ENCODE results near the gene TRNP1. TPM values are rescaled to one million over a fixed set of nuclear protein-coding genes. Genes with fewer than 3 reads are reported as not detected.

Gene TRNP1
- total RNA-seq, 8 experiments from 2014 or later, result 4.5 to 32.1 (median 15.9) TPM

DNA sequence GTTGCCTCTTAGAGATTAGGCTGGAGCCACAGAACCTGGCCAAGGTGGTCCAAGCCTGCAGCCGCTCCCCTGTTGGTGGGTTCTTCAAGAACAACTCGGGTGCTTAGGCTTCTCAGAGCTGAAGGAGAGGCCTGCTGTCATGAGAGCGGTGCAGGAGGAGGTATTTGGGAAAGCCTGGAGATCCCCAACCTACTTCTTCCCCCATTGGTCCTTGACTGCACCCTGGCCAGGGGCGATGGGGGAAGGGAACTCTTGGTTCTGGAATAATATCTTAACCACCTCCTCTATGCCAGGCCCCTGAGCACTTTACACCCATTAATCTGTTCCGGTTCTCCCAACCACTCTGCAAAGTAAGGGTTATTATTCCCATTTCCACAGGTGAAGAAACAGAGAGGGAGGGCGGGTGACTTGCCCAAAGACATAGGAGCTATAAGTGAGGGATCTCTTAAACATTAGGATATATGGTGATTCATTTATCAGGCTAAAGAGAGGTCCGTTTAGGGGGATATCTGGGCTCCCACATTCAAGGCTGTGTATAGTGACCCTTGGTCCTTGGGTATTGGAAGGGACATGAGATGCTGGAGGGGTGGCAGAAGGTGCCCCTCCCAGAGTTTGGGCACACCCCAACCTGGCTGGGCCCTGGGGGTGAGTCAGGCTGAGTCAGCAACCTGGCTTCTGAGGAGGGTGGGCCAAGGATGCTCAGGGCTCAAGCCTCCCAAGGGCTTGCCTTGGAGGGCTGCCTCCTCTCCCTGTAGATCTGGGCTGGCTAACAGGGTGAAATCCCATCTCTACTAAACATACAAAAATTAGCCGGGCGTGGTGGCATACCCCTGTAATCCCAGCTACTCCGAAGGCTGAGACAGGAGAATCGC, 5.2 kb downstream of the TRNP1 start:
- H3K27ac ChIP-seq, result no peak overlapping the region

DNA sequence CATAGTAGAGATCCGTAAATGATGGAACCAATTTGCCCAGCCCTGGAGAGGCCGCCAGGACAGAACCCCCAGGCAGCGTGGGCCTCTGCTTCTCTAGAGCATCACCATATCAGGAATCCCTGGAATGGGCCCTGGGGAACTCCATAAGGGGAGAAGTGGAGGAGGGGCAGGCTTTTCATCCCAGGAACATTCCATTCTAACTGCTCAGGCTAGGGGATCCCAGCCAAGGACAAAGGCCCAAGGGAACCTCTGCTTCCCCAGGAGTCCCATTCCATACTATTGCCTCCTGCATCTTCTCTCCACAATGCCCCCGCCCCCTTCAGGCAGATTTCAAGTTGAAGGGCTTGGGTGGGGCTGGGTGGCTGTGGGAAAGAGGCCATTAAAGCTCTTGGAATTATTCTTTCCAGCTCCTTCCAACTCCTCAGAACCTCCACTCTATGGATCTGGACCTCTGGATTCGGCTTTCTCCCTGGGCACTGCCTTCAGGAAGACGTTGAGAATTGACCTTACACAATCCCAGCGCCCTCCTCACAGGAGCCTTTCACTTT, 6.0 kb downstream of the TRNP1 start:
- H3K27ac ChIP-seq, result no peak overlapping the region
- in situ Hi-C loops (cut with MboI; ENCODE audit: low pct_unique_long_range_greater_than_20kb in 2 of 9, low sequenced_read_pairs in 9 of 9, unreplicated experiment in 9 of 9), result no loop called here
- ATAC-seq (replicated peaks in 6 of 8), result peak in 6 of 8 experiments; percentile 1 to 73 (median 19)
- 0 to 75% (median 40%) methylated on average over 1 to 7 of the region's 7 CpGs; no CpG with 5 or more reads in 1 of the 10 experiments for WGBS, 10 experiments
- no peak overlapping the region for H3K4me3 ChIP-seq
- H3K4me1 ChIP-seq (replicated peaks in 1 of 2), result peaks cover 49 to 58% of the 10 kb centered on the region in 2 donors

More for the DNA sequence above, 5.2 kb downstream of the TRNP1 start:
- 20 to 91% (median 73%) methylated on average over 1 to 11 of the region's 11 CpGs; no CpG with 5 or more reads in 1 of the 10 experiments for WGBS, 10 experiments
- Histone ChIP-seq H3K4me1 (replicated peaks in 1 of 2) (peaks cover 41 to 50% of the 10 kb centered on the region in 2 donors), H3K4me3 (no peak overlapping the region)
- ATAC-seq (replicated peaks in 6 of 8), result peak in 1 of 8 experiments; percentile 1
- in situ Hi-C loops (cut with MboI; ENCODE audit: low pct_unique_long_range_greater_than_20kb in 2 of 9, low sequenced_read_pairs in 9 of 9, unreplicated experiment in 9 of 9), result no loop called here

DNA sequence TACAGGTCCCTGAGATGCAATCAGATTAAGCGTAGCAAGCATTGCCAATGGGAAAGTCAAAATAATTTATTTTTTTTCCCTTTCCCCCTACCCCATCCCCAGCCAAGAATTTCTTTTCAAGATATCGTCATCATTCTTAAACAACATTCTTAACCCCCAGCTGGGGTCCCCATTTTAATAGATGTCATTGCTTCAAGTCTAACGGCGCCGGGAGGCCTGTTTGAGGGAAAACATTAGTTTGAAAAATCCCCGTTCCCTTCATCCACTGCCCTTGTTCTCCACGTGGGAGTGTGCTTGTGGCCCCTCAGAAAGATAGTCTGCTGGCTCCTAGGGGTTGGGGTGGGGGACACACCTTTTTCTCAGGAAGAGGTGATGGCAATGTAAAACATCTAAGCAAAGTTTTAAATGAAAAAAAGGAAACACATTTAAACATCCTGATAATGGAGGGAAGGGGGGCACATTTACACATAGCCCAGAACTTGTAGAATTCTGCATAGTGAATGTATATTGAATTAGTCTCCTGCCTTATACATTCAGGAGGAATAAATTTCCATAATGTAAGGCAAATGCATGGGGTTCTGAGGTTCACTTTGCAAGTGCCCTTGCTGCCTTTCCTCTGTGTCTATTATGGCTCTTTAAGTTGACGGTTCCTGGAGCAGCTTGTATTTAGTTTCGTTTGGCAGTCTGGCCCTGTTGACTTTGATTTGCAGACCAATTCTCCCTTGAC, 6.8 kb downstream of the TRNP1 start:
- Histone ChIP-seq H3K4me3 (no peak overlapping the region), H3K4me1 (replicated peaks in 1 of 2) (peaks cover 47 to 58% of the 10 kb centered on the region in 2 donors), H3K27ac (no peak overlapping the region)
- WGBS, 10 experiments, result 0 to 89% (median 48%) methylated on average over 1 to 9 of the region's 9 CpGs; no CpG with 5 or more reads in 1 of the 10 experiments
- peak in 1 of 8 experiments; percentile 6 for ATAC-seq (replicated peaks in 6 of 8)
- in situ Hi-C loops (cut with MboI; ENCODE audit: low pct_unique_long_range_greater_than_20kb in 2 of 9, low sequenced_read_pairs in 9 of 9, unreplicated experiment in 9 of 9), result no loop called here

DNA sequence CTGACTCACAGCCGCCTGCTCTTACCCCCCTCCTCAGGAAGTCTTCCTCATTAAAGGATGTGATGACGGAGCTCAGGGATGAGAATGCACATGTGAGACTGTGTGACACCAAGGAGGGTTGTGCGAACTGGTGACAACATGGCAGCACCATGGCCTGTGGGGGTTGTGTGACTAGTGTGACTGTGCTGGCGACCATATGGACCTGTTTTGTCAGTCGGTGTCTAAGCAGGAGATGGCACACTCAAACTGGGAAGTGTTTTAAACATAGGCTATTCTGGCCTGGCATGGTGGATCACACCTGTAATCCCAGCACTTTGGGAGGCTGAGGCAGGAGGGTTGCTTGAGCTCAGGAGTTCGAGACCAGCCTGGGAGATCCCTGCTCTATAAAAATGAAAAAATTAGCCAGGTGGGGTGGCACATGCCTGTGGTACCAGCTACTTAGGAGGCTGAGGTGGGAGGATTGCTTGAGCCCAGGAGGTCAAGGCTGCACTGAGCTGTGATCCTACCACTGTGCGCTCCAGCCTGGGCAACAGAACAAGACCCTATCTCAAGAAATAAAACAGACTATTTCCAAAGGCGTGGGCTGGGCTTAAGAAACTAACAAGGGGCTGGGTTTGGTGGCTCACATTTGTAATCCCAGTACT, 7.4 kb downstream of the TRNP1 start:
- in situ Hi-C loops (cut with MboI; ENCODE audit: low pct_unique_long_range_greater_than_20kb in 2 of 9, low sequenced_read_pairs in 9 of 9, unreplicated experiment in 9 of 9), result no loop called here
- WGBS, 10 experiments, result 0 to 100% (median 80%) methylated on average over 1 to 7 of the region's 8 CpGs; no CpG with 5 or more reads in 3 of the 10 experiments
- no peak overlapping the region for H3K27ac ChIP-seq
- H3K4me1 ChIP-seq (replicated peaks in 1 of 2), result peaks cover 45 to 59% of the 10 kb centered on the region in 2 donors
- H3K4me3 ChIP-seq, result no peak overlapping the region
- ATAC-seq (replicated peaks in 6 of 8), result peak in 3 of 8 experiments; percentile 6 to 32 (median 8)

DNA sequence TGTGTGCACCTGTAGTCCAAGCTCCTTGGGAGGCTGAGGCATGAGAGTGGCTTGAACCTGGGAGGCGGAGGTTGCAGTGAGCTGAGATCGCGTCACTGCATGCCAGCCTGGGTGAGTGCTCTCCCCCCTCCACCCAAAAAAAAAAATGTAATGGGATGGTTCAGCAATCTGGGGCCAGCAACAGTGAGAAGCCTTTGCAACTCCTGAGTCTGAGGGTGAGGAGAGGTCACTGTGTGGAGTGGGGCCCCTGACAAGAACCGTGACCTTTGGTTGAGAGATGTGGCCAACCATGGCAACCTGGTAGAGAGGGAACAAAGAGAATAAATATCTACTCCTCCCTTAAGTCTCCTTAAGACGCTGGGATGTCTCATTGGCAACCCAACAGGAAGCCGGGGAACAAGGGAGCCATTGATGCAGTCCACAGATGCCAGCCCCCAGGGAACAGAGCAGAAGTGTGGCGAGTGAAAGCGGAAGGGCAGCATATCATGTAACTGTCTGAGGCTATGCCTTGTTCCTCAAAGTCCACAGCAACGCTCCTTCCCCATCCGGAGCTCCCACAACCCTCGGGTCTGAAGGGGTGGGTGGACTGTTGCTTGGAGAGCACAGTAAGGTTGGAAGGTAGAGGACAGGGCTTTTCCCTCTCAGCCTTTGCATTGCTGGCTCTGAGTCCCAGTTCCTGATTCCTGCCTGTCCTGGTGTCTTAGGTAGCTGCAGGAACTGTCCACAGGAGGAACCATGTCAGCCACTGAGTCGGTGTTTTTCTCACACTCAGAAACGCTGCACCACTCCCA, 8.3 kb downstream of the TRNP1 start:
- ATAC-seq (replicated peaks in 6 of 8), result peak in 4 of 8 experiments; percentile 1 to 55 (median 22)
- in situ Hi-C loops (cut with MboI; ENCODE audit: low pct_unique_long_range_greater_than_20kb in 2 of 9, low sequenced_read_pairs in 9 of 9, unreplicated experiment in 9 of 9), result no loop called here
- Histone ChIP-seq H3K4me1 (replicated peaks in 1 of 2) (peaks cover 45 to 59% of the 10 kb centered on the region in 2 donors), H3K27ac (no peak overlapping the region), H3K4me3 (no peak overlapping the region)
- 35 to 80% (median 54%) methylated on average over 2 to 11 of the region's 13 CpGs; no CpG with 5 or more reads in 3 of the 10 experiments for WGBS, 10 experiments

DNA sequence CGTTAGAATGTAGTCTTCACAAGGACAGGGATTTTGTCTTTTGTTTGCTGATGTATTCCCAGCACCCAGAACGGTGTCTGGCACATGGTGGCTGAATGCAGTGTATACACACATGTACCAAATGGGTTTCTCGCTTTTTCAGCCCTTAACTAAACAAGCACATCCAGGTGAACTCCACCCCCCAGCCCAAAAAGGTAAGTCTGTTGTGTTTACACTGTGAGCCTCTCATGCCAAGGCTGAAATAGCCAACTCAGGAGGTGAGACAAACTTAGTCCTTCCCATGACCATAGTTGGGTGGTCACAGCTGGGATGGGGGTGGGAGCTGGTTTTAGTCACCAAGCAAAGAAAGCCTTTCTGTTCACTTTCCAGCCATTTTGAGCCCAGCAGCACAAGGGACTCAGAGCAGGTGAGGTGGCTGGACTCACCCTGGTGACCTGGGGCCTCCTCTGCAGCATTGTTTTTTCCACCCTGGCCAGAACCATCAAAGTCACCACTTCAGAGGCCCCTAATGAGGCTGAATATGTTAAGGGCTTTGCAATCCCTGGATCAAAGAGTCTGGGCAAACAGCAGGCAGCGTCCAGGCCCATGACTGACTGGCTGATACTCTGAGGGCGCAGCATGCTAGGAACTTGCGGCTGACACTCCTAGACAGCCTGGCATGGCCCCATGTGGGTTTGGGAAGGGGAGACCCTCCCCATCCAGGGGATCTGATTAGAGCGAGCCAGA, 10.4 kb downstream of the TRNP1 start:
- in situ Hi-C loops (cut with MboI; ENCODE audit: low pct_unique_long_range_greater_than_20kb in 2 of 9, low sequenced_read_pairs in 9 of 9, unreplicated experiment in 9 of 9), result no loop called here
- H3K4me1 ChIP-seq (replicated peaks in 1 of 2), result peaks cover 41 to 50% of the 10 kb centered on the region in 2 donors
- H3K27ac ChIP-seq, result no peak overlapping the region
- ATAC-seq (replicated peaks in 6 of 8), result peak in 2 of 8 experiments; percentile 2 to 5
- no peak overlapping the region for H3K4me3 ChIP-seq
- WGBS, 10 experiments, result 50 to 88% (median 68%) methylated on average over 1 to 7 of the region's 7 CpGs; no CpG with 5 or more reads in 1 of the 10 experiments

DNA sequence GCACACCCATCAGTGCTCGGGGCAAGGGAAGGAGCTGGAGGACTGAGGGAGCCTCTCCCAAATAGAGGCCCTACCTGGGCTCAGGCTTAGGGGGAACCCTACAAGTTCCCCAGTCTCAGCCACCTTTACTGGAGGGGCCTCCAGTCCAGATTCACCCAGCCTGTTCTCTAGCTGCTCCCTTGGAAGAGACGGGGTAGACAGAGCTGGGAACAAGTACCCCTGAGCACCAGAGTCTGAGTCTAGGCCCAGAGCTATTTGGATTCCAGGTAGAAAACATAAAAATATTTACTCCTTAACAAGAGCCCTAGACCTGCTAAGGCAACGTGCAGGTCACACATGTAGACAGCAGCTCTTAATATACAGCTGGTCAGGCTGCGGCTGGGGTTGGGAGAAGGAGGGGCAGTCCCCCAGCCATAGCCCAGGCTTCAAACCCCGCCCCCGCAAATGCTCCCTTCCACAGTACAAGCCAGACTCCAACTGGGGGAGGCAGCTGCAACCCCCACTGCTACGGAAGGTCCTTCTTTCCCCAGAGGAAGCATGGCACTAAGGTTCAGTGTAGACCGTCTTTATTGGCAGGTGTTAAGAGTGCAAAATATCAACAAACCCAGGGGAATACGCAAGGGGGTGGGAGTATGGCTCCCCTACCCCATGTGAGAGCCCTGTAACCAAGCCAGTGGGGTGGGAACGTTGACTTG, 11.1 kb downstream of the TRNP1 start:
- peak in 6 of 8 experiments; percentile 3 to 75 (median 64) for ATAC-seq (replicated peaks in 6 of 8)
- peaks cover 37 to 45% of the 10 kb centered on the region in 2 donors for H3K4me1 ChIP-seq (replicated peaks in 1 of 2)
- no peak overlapping the region for H3K27ac ChIP-seq

DNA sequence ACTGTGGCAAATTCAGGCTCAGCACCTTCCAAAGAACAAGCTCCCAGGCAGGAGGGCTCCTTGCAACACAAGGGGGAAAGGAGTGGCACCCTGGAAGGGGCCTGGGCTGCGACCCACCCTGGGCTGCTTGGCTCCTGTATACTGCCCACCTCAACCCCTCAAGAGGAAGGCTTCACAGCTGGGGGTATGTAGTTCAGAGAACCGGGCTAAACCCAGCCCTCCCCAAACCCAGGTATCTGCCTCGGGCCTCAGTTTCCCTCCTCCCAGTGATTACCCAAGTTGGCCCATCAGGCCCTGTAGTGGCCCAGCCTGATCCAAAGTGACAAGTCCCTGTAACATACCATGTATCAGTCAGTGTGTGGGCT, 11.7 kb downstream of the TRNP1 start:
- peak in 1 of 8 experiments; percentile 1 for ATAC-seq (replicated peaks in 6 of 8)
- Histone ChIP-seq H3K4me1 (replicated peaks in 1 of 2) (peaks cover 32 to 39% of the 10 kb centered on the region in 2 donors), H3K4me3 (no peak overlapping the region), H3K27ac (no peak overlapping the region)
- in situ Hi-C loops (cut with MboI; ENCODE audit: low pct_unique_long_range_greater_than_20kb in 2 of 9, low sequenced_read_pairs in 9 of 9, unreplicated experiment in 9 of 9), result no loop called here
- WGBS, 10 experiments, result 74 to 100% methylated on average over 2 to 3 of the region's 3 CpGs; no CpG with 5 or more reads in 8 of the 10 experiments

More for the DNA sequence above, 11.1 kb downstream of the TRNP1 start:
- 0 to 60% (median 50%) methylated on average over 1 to 3 of the region's 10 CpGs; no CpG with 5 or more reads in 5 of the 10 experiments for WGBS, 10 experiments
- H3K4me3 ChIP-seq, result no peak overlapping the region
- in situ Hi-C loops (cut with MboI; ENCODE audit: low pct_unique_long_range_greater_than_20kb in 2 of 9, low sequenced_read_pairs in 9 of 9, unreplicated experiment in 9 of 9), result no loop called here

DNA sequence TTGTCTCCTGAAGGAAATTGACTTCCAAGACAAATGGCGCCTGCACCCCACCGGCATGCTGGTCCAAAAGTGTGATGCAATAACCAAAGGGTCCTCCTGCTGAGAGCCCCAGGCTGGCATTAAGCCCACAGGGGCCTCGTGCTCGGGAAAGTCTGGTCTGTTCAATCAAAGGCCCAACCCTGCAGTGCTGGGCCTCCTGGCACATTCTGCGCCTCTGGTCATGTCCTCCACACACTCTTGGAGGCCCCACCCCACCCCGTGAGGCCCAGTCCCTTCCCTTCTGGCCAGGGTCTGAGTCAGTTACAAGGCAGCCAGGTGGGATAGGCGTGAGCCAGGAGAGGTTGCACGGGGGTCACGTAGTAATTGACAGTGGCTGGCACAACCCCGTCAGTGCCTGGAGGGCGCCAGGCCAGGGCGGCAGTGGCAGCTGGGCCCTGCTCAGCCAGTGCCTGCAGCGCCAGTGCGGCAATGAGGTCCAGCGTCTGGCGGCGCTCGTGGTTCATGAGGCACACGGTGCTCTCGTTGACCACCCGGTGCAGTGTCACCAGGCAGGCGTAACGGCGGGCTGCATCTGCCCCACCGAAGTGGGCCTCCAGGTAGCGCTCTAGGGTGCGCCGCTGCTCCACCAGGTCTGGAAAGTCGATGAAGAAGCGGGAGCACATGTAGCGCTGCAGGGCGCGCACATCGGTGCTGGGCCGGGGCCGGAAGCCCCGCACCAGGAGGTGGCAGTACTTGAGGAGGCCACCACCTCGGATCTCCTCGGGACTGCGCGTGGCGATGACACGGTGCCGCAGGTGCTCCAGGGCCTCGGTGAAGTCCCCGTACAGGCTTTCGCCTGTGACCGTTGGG, 12.4 kb downstream of the TRNP1 start:
- peak in 1 of 8 experiments; percentile 5 for ATAC-seq (replicated peaks in 6 of 8)
- Histone ChIP-seq H3K4me1 (replicated peaks in 1 of 2) (peaks cover 25 to 36% of the 10 kb centered on the region in 2 donors), H3K27ac (no peak overlapping the region), H3K4me3 (no peak overlapping the region)
- 90 to 97% (median 93%) methylated on average over 2 to 32 of the region's 48 CpGs; no CpG with 5 or more reads in 7 of the 10 experiments for WGBS, 10 experiments
- in situ Hi-C loops (cut with MboI; ENCODE audit: low pct_unique_long_range_greater_than_20kb in 2 of 9, low sequenced_read_pairs in 9 of 9, unreplicated experiment in 9 of 9), result no loop called here

DNA sequence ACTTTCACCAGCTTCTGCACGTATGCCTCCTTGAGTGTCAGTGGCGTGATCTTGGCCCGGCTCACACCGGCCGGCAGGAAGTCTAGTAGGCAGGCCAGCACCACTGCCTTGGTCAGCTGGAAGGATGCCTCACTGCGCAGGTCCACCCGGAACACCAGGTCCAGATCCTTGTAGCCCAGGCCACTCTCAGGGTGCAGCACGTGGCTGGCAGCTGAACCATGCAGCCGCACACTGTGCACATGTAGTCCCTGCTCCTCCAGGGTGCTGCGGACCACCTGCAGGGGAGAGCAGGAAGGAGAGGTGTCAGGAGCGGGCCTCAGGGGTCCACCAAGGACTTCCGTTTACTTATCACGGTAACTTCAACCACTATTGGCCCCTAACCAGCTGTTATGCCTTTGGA, 13.2 kb downstream of the TRNP1 start:
- WGBS, 10 experiments, result 60 to 100% (median 76%) methylated on average over 1 to 9 of the region's 13 CpGs; no CpG with 5 or more reads in 4 of the 10 experiments
- peak in 1 of 8 experiments; percentile 9 for ATAC-seq (replicated peaks in 6 of 8)
- Histone ChIP-seq H3K4me1 (replicated peaks in 1 of 2) (peaks cover 19 to 32% of the 10 kb centered on the region in 2 donors), H3K4me3 (no peak overlapping the region), H3K27ac (no peak overlapping the region)
- in situ Hi-C loops (cut with MboI; ENCODE audit: low pct_unique_long_range_greater_than_20kb in 2 of 9, low sequenced_read_pairs in 9 of 9, unreplicated experiment in 9 of 9), result no loop called here

Measured in motor neuron (in vitro differentiated cells).